AG09319 (cell line): ENCODE results near the gene SLC12A4.
"Not testable (repeated sequence)": the region's sequence is repeated elsewhere in the genome, so short reads cannot be mapped to it uniquely, and the experiment has no call there.

Experiments used
- DNase-seq: peaks from one replicate; pipeline ENCODE4 v3.0.0-alpha.2; 2010; ENCODE audit warnings: low read depth; ENCODE audit errors: extremely low read depth
- CTCF ChIP-seq: IDR thresholded peaks from 2 replicates; pipeline ENCODE4 v1.5.1; 2011; ENCODE audit warnings: low read depth, mild to moderate bottlenecking, inconsistent platforms, low read length, moderate library complexity

Gene SLC12A4

GRCh38 chr16:67982011-67982696 is 13.7 kb upstream of the SLC12A4 start:
- no peak for DNase-seq
- no peak for TF ChIP-seq CTCF

- peak; percentile 15 for TF ChIP-seq CTCF
- DNase-seq = no peak
Measured at GRCh38 chr16:67979955-67980678, 11.7 kb upstream of the SLC12A4 start, which contains the start of gene DPEP3. DPEP3 (minus strand) TSS chr16:67980499; CDS start chr16:67980380, 119 bp downstream.

GRCh38 chr16:67977469-67978227 is 9.2 kb upstream of the SLC12A4 start:
- TF ChIP-seq CTCF = no peak
- no peak for DNase-seq

DNA sequence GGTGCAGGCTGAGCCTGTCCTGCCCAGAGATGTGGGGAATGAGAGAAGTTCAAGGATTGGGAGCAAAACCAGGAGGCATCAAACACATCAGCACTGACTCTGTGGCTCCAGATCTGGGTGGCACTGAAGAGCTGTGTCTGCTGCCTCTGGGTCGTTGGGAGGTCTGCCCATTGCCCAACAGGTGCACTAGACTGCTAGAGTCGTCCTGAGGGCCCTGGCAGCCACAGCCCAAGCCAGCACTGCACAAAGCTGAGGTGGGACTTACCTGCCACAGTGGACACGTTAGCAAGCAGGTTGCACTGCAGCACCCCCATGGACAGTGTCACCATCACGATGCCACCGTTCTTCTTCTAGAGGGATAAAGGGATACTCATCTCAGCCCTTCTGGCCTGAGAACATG is 8.6 kb upstream of the SLC12A4 start:
- DNase-seq = no peak
- no peak for TF ChIP-seq CTCF

GRCh38 chr16:67976205-67976604 is 7.8 kb upstream of the SLC12A4 start:
- DNase-seq = no peak
- TF ChIP-seq CTCF = no peak

GRCh38 chr16:67975321-67976105 is 7.1 kb upstream of the SLC12A4 start:
- TF ChIP-seq CTCF = no peak

DNA sequence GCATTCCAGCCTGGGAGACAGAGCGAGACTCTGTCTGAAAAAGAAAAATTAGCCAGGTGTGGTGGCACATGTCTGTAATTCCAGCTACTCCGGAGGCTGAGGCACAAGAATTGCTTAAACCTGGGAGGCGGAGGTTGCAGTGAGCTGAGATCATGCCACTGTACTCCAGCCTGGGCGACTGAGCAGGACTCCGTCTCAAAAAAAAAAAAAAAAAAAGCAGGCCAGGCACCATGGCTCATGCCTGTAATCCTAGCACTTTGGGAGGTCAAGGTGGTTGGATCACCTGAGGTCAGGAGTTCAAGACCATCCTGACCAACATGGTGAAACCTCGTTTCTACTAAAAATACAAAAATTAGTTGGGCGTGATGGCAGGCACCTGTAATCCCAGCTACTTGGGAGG is 3.8 kb upstream of the SLC12A4 start:
- not testable (repeated sequence) for DNase-seq

More at GRCh38 chr16:67975321-67976105, 7.1 kb upstream of the SLC12A4 start:
- DNase-seq = no peak
